Occipital lobe (tissue), 2 donors: Measurements from ENCODE around the gene TFR2. TPM values are rescaled to one million over a fixed set of nuclear protein-coding genes. Genes with fewer than 3 reads are reported as not detected.

ENCODE experiments used
- DNase-seq: peaks from one replicate; lab custom pipeline; 2025; lab: John Stamatoyannopoulos, UW
- total RNA-seq: library from RNA; depleted of rRNA; stranded (reverse); fragments of >200 nt; gene quantifications from one replicate; pipeline ENCODE4 v1.2.3, GENCODE V29; 2014

Gene TFR2
- total RNA-seq, 1 donor from 2014 or later = 5.3 TPM

DNA sequence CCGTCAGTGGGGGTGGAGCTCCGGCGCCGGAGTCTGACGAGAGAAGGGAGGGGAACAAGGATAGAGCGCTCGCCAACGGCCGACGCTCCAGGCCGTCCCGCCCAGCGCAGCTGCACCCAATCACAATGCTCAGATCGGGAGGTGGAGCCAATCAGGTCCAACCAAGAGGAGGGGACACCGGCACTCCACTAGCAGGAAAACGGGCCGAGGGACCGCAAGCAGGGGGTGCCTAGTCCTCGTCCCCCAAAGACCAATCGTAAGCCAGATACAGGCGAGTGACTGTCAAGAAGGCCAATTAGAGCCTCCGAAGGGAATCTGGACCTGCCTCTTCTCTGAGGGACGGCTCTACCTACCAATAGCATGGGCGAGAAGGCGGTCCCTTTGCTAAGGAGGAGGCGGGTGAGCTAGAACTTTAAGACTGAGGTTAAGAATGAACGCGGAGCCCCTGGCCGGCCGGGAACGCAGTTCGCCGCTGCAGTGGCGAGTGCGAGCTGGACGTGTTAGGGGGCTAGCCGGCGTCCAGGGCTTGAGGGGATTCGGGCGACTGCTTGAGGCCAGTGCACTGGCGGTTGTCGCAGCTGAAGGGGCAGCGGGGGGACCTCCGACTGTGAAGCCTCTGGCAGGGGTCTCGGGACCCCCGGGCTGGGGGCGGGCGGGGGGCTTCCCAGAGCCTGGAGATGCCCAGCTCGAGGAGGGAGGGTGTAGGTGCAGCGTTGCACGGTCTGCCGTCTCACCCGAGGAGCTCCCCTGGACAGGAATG is 54.9 kb downstream of the TFR2 start, which contains the start of gene FBXO24:
Gene FBXO24 (plus strand): TSS at position 63 of the 760 bp plus-strand sequence. CDS start 298 bp downstream, at position 361.
- DNase-seq = peak; percentile 100

DNA sequence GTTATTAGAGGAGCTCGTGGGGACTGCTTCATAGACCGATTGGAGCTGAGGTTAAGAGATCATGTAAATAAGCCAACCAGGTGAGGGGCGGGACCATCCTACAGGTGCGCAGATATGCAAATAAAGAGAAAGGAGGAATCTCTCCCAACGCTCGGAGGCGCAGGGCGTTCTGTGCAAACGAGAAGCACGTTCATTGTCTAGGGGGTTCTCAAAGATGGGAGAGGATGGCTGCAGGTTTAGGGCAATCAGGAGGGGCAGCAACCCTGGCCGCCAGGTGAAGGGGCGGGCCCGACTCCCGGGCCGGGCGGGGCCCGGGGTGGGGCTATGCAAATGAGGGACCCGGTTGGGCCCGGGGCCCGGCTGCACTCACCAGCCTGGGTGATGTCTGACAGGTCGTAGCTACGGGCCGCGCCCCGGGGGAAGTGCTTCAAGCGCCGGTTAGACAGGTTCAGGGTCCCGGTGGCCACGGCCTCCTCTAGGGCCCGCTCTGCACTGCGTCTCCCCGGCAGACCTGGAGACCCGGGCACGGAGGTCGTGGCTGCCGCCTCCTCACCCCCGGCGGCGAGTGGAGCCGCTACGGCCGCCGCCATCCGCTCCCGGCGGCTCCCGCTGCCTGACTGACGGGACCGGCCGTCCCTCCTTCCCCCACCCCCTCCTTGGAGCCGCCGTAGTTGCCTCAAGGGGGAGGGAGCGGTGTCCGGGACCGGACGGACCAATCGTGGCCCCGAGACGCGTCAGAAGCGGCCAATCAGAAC is 55.7 kb downstream of the TFR2 start, which contains the start of gene LRCH4:
Gene LRCH4 (minus strand): TSS at position 619 of the 755 bp plus-strand sequence. CDS start 29 bp downstream, at position 590.
- no peak for DNase-seq

DNA sequence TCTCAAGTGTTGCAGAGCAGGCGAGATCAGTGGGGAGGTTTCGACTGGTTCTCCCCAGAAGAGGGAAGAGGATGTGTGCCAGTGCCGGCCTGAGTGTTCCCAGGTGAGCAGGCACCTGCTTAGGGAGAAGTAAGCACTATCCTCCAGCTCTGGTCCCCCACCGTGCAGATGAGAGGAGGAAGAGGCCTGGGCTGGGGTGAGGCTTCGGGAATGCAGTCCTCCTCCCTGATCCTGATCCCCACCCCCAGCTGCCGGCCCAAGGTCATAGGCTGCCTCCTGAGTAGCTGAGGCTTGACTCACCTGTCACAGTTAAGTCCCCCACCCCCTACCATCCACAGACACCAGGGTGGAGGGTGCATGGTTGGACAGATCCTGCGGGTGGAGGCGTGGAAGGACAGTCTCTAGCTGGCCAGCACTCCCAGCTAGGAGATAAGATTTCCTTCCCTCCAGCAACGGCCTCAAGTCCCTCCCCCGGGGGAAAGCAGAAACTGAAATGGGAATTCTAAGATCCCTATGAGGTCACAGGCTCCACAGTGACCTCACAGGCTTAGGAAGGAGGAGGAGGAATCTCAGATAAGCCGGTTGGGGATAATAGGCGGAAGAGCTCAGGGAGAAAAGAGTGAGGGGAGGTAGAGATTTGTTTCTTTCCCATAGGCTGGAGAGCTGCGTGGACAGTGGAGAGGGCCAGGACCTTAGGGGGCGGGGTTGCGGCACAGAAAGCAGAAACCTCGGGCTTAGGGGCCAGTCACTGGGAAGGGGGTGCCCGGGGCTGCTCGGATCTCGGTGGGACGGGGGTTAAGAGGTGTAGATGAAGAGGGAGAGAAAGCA is 56.5 kb downstream of the TFR2 start:
- DNase-seq = no peak

DNA sequence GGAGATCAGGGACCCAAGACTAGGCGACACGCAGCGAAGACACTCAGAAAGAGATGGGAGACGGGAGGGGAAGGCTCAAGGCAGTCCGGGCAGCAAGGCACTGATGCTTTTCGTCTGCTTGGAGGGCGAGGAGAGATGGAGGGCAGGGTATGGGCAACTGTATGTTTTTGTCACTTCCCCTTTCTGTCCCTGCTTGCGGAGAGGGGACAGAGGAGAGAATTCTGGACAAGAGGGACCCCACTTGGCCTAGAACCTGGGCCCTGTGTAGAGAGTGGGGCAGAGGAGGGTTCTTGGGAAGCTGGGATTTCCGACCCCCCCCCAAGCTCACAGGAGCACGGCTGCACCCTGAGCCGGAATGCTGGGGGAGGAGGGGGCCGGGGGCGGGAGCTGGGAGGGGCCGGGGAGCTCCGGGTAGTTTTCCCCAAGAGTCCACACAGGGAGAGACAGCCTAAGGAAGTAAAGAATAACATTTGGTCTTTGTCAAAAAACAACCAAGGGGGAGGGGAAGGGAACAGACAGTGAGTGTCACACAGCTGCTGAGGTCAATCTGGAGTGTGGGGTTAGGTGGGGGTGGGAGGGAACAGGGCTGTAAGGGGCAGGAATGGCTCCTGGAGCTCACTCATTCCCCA is 57.2 kb downstream of the TFR2 start:
- DNase-seq = no peak

DNA sequence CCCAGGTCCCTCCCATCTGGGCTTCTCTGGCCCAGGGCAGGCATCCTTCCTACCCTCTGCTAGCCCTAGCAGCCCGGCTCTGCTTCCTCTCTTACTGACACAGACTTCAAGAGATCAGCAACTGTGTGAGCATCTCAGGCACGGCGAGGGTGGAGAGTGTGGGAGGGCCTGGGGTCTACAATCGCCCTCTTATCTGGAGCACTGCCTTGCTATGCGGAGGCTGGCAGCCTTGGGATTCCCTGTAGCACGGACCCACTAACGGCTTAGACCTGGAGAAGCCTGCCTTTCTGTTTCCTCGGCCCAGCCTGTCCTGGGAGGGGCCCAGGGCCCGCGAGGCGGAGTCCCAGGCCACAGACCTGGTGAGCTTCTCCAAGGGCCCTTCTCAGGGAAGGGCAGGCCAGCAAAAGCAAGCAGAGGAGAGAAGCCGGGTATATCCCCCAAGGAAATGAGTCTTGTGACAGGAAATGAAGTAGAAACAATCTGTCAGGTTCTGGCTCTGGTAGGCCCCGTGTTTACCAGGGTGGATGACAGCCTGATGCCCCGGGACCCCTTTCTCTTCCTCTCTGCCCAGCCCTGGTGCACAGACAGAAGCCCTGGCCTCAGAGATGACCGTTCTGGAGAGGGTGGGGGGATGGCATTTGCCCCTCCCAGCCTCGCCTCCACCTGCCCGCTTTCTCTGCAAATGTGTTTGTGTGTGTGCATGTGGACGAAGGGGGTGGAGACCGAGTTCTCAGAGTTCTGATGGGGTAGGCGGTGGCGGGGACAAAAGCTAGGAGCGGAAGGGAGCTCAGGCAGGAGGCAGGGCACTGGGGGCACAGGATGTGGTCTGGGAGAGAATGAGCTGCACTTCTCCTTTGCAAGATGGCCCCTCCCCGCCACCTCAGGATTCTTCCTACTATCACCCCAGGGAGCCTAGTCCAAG is 58.0 kb downstream of the TFR2 start:
- no peak for DNase-seq

DNA sequence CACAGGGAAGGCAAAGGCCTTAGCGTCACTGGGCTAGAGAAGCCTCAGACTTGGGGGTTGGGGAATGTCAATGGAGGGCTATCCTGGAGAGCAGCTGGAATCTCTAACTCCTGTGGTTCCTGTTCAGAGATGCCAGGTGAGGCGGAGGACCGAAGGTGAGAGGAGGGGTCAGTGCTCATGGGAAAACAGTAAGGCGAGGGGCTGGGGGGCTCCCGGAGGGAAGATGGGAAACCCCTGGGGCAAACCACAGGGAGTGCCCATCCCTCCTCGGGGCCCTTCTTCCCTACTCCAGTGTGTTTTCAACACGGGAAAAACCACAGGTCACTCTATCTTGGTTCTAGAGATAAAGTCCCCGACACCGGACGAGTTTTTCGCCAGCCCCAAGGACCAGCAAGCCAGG is 58.7 kb downstream of the TFR2 start:
- DNase-seq = no peak

DNA sequence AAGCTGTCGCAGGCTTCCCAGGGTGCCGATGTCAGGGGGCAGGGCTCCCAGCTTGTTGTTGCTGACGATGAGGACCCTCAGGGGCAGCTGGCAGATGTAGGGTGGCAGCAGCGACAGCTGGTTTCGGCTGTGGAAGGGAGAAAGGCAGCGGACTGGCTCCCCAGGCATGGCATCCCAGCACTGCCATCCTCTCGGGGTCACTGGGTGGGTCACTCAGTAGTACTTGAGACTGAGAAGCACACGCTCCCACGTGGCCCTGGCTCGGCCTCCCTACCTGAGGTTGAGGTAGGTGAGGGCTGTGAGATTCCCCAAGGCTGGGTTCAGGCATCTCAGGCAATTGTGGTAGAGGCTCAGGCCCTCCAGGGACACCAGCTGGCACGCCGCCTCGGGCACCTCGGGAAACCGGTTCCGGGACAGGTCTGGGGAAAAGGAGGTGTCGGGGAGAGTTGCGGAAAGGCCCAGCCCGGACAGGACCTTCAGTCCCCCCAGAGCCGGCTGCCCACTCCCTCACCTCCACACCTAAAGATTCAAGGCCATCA is 59.2 kb downstream of the TFR2 start:
- DNase-seq = no peak

DNA sequence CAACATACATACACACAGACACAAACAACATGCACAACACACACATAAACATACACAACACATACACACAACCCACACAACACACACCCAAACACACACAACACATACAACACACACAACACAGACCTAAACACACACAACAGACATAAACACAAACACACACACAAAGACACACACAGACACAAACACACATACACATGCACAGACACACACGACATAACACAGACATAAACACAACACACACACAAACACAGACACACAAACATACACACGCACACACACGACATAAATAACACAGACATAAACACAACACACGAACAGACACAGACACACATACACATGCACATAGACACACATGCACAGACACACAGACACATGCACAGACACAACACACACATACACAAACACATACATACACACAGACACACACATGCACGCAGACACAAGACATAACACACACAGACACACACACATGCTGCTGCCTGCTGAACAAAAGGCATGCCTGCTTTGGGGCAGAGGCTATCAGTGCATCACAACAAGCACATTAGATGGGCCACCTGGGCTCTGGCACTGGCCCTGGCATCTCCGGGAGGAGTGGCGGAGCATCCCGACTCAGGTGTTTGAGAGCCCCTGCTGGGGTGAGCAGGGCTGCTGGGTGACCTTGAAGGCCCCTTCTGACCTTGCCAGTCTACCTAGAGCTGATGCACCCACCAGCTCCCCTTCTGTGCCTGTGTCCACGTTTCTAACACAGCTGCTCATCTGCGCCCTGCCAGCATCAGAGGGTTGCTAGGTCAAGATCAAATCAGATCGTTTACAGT is 60.7 kb downstream of the TFR2 start:
- no peak for DNase-seq

DNA sequence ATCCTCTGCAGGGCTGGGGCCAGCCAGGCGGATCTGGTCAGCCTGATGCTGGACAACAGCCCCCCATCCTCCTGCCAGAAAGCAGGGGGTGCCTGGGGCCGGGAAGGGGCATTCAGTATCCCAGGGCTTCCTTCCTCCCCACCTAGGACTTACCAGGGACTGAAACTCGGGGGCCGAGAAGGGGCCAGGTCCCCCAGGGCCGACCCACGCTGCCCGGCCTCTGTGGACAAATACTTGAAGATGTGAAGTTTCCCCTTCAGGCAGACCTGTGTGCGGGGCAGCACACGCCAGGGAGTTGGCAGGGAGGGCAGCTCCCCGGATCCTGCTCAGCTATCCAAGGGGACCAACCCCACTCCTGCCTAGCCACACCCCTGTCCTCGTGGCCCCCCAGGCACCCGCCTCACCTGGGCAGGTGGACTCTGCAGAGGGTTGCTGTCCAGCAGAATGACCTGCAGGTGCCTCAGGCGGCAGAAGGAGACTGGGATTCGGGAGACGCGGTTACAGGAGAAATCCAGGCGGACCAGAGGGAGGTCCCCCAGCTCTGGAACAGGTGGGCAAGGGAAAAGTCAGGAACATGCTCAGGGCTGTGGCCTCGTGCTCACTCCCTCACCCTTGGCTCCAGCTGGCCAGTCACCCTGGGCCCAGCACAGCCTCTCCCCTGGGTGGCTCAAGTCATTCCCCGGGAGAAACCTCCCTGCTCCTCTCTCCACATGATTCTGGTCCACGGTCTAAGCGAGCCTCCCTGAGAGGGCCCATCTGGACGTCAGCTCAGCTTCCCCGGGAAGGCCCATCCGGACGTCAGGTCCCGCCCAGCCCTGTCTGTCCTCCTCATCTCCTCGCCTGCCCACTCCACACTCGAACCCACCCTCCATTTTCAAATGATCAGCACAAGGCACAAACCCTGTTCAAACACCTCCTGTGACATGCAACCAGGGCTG is 62.8 kb downstream of the TFR2 start:
- DNase-seq = no peak

DNA sequence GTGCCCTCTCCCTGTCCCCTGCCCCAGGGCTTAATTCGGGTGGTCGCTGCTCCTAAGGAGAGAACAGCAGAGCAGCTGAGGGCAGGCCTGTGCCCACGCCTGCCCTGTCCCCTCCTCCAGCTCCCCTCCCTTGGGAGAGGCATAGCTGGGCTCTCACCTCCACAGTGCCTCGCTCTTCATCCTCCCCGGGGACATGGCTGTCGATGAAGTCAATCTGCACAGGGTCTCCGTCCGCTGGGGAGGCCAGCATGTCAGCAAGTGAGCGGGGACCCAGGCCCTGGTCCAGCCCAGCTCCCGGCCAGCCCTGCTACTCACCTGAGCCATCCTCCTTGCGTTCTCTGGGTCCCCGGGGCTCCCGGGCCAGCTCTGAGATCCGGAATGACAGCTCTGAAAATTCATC is 63.8 kb downstream of the TFR2 start:
- DNase-seq = no peak

DNA sequence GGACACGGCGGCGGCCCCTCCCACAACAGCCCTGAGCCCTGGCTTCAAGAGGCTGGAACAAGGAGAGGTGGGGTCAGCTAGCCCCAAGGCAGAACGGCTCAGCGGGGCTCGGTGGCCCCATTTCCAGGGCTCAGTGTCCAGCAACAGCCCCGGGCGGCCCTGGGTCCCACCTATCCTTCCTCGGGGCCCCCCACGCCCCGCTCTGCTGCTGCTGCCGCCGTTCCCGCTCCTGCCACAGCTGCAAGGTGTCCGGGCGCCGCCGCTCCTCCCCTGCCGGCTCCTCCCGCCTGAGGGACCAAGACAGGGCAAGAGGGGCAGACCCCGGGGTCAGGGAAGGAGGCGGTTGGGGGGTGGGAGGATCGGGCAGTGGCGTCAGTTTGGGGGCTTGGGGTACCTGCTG is 64.2 kb downstream of the TFR2 start:
- no peak for DNase-seq

DNA sequence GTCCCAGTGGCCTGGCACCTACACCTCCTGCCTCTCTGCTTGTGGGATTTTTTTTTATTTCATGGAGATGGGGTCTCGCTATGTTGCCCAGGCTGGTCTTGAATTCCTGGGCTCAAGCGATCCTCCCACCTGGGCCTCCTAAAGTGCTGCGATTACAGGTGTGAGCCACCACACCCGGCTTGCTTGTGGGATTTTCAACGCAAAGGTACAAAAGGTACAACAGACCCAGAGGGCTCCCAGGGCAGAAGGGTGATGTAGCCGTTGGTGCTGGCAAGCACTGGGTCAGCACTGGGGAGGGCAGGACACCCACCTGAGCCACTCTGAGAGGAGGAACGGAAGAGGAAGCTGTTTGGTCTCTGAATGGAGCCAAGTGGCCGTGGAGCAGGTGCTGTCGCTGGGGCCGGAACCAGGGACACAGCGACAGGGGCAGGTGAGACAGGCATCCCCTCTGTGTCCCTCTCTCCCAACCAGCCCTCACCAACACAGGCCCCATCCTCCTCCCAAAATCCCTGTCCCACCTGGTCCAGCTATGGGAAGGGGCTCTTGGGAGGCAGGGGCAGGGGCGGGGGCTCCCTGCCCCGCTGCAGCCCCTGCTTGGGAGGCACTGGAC is 64.9 kb downstream of the TFR2 start:
- no peak for DNase-seq

DNA sequence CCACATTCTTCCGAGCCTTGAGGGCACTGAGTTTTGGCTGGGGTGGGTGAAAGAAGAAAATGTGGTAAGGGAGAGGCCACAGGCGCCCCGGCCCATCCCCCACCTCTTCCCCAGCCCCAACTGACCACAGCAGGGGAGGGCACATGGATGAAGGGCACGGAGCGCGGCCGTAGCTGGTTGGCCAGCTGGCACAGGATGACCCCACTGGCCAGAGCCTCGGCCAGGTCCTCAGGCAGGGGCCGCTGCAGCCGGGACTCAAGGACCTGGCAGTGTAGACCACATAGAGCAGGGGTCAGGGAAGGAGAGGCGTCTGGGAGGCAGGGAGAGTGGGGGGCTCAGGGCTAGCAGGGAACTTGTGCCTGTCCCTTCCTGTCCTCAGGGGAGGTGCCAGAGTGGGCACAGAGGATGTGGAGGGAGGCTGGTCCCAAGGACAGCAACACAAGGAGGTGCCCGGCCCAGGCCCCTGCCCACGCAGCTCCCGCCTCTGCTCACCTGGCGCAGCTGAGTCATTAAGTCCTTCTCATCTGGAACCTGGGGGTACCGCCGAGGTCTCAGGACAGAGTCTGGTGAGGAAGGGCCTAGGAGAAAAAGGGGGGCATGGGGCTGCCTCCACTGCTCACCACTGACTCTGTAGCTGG is 65.5 kb downstream of the TFR2 start:
- DNase-seq = no peak

DNA sequence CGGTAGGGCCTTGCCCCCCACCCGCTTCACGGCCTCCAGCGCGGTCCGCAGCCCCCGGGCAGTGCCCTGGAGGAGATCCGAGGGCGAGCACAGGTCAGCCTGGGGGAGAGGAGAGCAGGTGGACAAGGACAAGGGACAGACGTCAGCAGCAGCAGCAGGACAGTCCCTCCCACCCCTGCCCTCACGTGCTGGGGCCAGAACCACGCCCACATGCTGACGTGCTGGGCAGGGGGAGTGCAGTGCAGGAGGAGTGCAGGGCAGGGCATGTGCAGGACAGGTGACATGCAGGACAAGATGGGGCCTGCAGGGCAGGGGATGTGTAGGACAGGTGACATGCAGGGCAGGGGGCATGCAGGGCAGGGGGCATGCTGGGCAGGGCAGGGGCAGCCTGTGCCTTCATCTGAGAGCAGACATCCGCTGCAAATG is 66.1 kb downstream of the TFR2 start:
- DNase-seq = no peak

DNA sequence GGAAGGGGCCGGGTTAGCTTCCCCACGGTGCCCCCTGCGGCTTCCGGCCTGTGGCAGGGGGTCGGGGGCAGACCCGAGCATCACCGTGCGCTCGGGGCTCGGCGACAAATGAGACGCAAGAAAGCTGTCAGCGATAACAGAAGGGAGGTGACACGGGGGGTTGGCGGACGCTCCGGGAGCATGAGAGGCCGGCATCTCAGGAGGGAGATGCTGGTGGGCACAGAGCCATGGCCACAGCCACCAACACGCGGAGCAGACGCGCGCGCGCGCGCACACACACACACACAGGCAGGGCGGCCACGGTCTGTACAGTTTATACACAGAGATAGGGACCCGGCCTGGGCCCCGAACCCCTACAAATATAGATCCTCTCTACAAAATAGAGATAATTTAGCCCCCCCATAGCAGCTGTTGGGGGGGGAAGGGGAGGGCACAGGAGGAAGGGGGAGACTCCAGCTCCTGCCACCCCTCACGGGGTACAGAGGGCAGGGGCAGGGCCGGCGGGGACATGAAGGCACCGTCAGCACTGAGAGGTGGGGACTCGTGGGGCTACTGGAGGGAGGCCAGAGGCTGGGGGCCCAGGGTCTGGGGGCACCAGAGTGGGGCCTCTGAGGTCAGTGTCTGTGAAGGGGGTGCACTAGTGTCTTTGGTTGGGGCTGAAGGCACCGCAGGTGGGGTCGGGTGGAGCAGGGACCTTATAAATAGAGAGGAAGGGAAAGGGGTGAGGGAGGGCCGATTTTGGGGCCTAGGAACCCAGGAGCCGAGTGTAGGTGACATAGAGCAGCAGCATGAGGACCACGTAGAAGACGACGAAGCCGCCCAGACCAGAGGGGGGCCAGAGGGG is 66.8 kb downstream of the TFR2 start:
- DNase-seq = no peak
